Astrocyte of the hippocampus (primary cell): ENCODE data around the gene GJB4.
"Not testable (repeated sequence)": the region's sequence is repeated elsewhere in the genome, so short reads cannot be mapped to it uniquely, and the experiment has no call there.

Experiments
- DNase-seq: peaks from one replicate; pipeline ENCODE4 v3.0.0; 2011; ENCODE audit warnings: low read depth, low spot score

Gene GJB4

DNA sequence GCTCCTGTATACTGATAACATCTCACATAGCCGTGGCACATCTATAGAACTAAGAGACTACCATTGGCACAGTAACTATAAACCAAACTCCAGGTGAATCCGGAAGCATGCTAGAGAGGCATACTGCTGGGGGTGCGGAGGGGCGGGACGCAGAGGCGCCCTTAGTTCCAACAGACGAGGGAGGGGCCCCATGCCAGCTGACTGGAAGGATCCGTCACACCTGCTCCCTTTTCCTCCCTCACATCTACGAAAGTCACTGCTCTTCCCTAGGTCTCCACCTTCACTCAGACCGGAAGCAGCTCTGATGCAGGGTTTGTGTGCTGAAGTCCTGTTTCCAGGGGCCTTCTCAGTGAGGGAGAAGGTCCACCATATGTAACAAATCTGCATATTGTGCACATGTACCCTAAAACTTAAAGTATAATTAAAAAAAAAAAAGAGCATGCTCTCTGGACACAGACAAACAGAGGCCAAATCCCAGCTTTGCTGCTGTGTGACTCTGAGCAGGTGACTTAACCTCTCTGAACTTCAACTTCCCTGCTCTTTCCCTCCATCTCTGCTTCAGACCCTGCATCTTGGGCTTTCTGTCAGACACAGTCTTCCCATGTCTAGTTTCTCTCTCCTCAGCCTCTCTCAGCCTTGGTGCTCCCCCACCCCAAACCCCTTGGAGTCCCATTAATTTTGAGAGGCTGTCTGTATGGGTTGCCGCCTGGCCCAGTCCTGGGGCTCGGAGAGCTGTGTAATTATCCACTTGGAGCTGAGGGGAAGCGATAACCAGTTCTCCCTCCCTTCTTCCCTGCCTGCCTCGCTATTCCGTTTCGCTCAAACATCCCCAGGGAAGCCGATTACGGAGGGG, 12.5 kb upstream of the GJB4 start:
- no peak for DNase-seq

GRCh38 chr1:34747638-34747941, 11.9 kb upstream of the GJB4 start:
- no peak for DNase-seq

DNA sequence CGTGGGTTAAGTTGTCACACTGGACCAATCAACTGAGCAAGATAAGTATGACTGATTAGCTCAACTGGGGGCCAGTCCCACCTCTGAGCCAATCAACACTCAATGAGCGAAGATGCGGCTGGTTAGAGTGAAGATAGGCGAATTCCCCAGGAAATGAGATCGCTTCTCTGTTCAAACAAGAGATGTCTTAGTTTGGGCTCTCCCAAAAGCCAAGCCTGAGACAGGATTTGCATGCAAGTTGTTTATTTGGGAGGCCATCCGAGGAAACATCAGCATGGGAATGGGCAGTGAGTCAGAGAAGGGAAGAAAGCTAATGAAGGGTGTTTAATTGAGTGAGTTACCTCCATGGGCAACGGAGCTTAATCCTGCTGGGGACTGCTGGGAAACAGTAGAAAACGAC, 9.5 kb upstream of the GJB4 start:
- DNase-seq: peak; percentile 58

GRCh38 chr1:34750610-34751009, 8.9 kb upstream of the GJB4 start:
- no peak for DNase-seq

- no peak for DNase-seq
These were observed 6.4 kb upstream of the GJB4 start for GRCh38 chr1:34753163-34753562.

GRCh38 chr1:34754964-34755637, 4.4 kb upstream of the GJB4 start, which contains the start of gene GJB5:
TSS of gene GJB5 (plus strand) at chr1:34755047. CDS start at chr1:34757331, 2,284 bp downstream.
- no peak for DNase-seq

DNA sequence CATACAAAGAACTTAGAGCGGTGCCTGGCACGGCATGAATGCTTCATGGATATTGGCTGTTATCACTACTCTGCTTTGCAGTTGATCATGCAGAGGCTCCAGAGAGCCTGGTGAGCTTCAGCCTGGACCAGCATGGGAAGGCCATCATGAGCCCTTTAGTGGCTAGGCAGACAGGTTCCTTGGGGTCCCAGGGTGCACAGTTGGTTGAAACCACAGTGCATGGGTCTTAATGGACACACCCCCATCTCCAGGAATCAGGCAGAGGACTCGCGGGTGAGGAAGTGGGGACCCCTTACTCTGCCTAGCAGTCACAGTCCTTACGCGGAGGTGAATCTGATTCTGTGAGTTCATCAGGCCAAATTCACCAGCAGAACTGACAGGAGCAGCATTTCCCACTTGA, 3.6 kb upstream of the GJB4 start:
- DNase-seq: no peak

- DNase-seq: no peak
These were observed 2.2 kb upstream of the GJB4 start for GRCh38 chr1:34757386-34757785.

GRCh38 chr1:34758751-34759150, 789 bp upstream of the GJB4 start:
- DNase-seq: no peak

DNA sequence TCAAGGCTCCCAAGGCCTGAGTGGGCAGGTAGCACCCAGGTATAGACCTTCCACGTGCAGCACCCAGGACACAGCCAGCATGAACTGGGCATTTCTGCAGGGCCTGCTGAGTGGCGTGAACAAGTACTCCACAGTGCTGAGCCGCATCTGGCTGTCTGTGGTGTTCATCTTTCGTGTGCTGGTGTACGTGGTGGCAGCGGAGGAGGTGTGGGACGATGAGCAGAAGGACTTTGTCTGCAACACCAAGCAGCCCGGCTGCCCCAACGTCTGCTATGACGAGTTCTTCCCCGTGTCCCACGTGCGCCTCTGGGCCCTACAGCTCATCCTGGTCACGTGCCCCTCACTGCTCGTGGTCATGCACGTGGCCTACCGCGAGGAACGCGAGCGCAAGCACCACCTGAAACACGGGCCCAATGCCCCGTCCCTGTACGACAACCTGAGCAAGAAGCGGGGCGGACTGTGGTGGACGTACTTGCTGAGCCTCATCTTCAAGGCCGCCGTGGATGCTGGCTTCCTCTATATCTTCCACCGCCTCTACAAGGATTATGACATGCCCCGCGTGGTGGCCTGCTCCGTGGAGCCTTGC, 1.7 kb downstream of the GJB4 start:
- no peak for DNase-seq

GRCh38 chr1:34761776-34762307, 2.3 kb downstream of the GJB4 start:
- no peak for DNase-seq

DNA sequence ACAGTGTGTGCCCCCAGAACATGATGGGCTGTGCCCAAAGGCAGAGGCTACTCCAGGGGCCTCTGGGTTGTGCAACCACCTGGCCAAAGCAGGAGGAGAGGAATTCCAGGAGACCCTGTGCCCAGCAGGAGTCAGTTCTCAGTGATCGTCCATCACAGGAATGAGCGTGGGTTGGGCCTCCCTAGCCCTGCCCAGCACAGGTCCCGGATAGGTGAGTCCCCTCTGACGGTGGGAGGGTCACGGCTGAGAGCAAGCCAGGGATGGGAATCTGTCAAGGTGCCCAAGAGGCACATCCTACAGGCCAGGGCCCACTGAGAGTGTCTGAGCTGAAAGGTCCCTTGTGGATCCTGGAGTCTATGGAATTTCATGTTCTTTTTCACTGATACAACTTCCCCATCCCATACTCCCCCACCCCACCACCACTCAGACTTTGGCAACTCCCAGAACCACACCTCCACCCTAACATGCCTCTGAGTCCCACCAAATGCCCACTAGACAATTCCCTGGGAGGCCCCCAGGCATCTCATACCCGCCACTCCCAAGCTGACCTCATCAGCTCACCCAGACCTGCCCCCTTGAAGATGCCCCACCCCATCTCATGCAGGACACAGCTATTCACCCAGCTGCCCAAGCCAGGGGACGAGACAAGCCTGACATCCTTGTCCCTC, 3.1 kb downstream of the GJB4 start:
- DNase-seq: no peak

DNA sequence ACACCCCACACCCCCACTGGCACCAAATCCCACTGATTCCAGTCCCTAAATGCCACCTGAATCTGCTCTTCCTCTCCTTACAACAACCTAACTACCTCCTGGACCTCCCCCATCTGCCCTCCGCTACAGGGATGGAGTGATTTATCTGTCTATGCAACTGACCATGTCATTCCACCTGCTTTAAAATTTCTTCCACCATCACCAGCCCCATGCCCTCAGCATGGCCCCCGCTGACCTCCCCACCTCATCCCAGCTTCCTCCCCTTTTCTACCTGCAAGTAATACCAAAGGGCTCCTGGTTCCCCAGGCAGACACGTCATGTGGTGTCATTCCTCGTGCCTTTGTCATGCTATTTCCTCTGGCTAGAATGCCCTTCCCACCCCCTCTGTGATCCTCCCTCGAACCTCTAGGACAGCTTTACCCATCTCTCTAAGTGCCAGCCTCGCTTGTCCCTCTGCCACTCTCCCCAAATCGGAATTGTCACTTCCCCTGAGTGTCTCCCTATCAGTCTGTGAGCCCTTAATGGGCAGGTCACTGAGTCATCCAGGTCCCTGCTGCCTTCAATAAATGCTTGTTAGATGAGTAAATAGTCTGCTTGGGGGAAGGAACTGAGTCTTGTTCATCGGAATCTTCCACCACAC, 3.7 kb downstream of the GJB4 start:
- DNase-seq: peak; percentile 53

DNA sequence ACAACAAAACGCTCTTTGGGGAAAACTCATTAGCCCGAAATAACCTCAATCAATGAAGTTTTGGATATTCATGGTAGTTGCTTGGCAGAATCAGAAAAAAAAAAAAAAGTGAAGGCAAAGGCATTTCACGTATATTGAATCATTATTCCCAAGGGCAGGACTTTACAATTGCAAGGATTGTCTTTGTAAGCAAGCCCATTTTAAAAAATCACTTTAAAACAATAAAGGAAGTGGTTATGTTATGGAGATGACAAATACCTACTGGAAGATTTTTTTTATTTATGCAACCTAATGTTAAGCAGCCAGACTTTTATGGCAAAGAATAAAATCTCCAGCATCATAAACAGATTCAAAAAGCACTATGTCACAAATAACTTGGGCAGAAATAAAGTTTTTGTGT, 9.3 kb downstream of the GJB4 start:
- no peak for DNase-seq

DNA sequence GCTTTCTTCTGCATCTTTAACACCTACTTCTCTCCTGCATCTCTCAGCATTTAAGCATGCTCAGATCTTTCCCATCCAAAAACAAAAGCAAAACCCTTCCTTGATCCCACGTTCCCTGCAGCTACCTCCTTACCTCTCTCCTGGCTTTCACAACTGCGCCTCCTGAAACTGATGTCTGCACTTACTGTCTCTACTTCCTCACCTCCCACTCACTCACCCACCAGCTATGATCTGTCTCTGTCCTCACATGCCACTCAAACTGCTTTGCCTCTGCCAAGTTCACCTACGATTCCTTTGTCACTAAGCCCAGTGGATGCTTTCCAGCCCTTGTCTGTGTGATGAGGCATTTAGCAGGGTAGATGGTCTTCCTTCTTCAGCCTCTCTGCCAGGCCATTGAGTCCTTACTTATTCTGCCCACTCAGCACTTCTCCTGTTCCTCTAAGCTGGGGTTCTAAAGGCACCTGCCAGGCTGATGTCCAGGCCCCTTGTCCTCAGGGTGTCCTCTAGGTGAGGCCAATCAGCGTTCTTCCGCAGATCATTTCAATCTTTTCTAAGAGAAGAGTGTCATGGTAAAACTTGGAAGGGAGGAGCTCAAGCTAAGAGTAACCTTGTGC, 11.5 kb downstream of the GJB4 start:
- DNase-seq: no peak

DNA sequence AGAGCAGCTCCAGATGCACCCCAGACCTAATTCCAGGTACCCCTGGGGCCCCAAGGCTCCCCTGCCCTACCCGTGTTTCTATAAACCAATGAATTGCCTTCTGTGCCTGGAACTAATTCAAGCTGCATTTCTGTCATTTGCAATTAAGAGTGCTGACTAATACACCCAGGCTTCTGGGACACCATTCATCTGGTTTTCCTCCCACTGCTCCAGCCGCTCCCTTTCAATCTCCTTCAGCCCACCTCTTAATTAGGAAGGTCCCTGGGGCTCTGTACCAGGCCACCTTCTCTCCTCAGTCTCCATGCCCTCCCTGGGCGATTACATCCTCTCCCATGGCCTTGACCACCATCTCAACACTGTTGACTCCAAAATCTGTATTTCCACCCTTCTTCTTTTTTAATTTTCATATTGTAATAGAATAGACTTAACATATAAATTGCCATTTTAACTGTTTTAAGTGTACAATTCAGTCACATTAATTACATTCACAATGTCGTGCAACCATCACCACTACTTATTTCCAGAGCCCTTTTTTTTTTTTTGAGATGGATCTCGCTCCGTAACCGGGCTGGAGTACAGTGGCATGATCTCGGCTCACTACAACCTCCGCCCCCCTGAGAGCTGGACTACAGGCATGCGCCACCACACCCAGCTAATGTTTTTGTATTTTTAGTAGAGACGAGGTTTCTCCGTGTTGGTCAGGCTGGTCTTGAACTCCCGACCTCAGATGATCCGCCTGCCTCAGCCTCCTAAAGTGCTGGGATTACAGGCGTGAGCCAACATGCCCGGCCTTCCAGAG, 12.2 kb downstream of the GJB4 start:
- DNase-seq: peak; percentile 51

DNA sequence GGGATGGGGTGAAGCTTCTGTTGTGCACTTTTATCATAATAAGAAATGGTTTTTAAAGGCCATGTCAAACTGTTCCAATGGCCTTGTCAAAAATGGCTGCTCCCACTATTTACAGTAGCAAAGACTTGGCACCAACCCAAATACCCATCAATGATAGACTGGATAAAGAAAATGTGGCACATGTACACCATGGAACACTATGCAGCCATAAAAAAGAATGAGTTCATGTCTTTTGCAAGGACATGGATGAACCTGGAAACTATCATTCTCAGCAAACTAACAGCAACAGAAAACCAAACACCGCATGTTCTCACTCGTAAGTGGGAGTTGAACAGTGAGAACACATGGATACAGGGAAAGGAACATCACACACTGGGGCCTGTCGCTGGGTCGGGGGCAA, 13.6 kb downstream of the GJB4 start:
- DNase-seq: not testable (repeated sequence)

DNA sequence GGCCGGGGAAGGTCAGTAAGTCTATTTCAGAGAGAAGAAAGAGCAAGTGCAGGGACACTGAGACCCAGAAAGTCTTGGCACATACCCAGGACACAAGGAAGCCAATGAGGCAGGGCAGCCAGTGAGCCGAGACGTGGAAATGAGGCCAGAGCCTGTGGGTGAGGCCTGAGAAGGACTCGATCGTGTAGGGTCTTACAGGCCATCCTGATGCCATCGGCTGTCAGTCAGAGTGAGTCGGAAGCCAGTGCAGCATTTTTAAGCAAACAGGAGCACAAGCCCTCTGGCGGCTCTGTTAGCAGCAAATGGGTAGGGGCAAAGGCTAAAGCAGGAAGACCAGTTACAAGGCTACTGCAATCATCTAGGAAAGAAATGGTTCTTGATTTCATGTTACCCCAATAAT, 15.4 kb downstream of the GJB4 start:
- DNase-seq: no peak

GRCh38 chr1:34776911-34777310, 17.4 kb downstream of the GJB4 start:
- DNase-seq: no peak
